HepG2 (cell line): Measurements from ENCODE around the gene LRRN4. TPM values are rescaled to one million over a fixed set of nuclear protein-coding genes. Genes with fewer than 3 reads are reported as not detected.

Experiments used
- ATM ChIP-seq: fragments of 450-650 bp; IDR thresholded peaks from 2 replicates; pipeline ENCODE4 v1.7.1; 2017; ENCODE audit warnings: mild to moderate bottlenecking, borderline replicate concordance
- ATRX ChIP-seq: sonication (generic); formaldehyde crosslinking; IDR thresholded peaks from 2 replicates; pipeline ENCODE4 v1.4.0; 2020; ENCODE audit warnings: missing genetic modification reagents, borderline replicate concordance
- DMTF1 ChIP-seq: sonication (generic); formaldehyde crosslinking; IDR thresholded peaks from 2 replicates; pipeline ENCODE4 v1.4.0; 2020; ENCODE audit warnings: mild to moderate bottlenecking, missing genetic modification reagents
- FOXP1 ChIP-seq, 2 experiments: fragments of 450-650 bp in 1 of 2; IDR thresholded peaks; 2 replicates each; pipeline ENCODE4 v1.6.1; 2017 to 2018; ENCODE audit warnings: antibody characterized with exemption in 1 of 2
- GABPB1 ChIP-seq: IDR thresholded peaks from 2 replicates; pipeline ENCODE4 v1.6.1; 2016; ENCODE audit warnings: mild to moderate bottlenecking, missing genetic modification reagents, moderate library complexity, missing compliant biosample characterization
- GATAD2A ChIP-seq: IDR thresholded peaks from 2 replicates; pipeline ENCODE4 v1.6.1; 2016
- GZF1 ChIP-seq: sonication (generic); formaldehyde crosslinking; IDR thresholded peaks from 2 replicates; pipeline ENCODE4 v1.5.1; 2020; ENCODE audit warnings: mild to moderate bottlenecking, missing genetic modification reagents
- KDM5A ChIP-seq: fragments of 200-600 bp; sonication (generic); IDR thresholded peaks from 2 replicates; pipeline ENCODE4 v1.7.0; 2018; ENCODE audit warnings: antibody characterized with exemption, mild to moderate bottlenecking, low read length, borderline replicate concordance
- KMT2B ChIP-seq: IDR thresholded peaks from 2 replicates; pipeline ENCODE4 v1.6.1; 2016; ENCODE audit warnings: missing genetic modification reagents, missing compliant biosample characterization
- LCORL ChIP-seq, 2 experiments: fragments of 450-650 bp in 1 of 2; sonication (generic) in 1 of 2; formaldehyde crosslinking in 1 of 2; IDR thresholded peaks; 2 replicates each; pipeline versions ENCODE4 v1.5.0 to v1.6.1; 2017 to 2020; ENCODE audit warnings: antibody characterized with exemption in 1 of 2, missing genetic modification reagents in 1 of 2
- MYC ChIP-seq: sonication (generic); formaldehyde crosslinking; IDR thresholded peaks from 2 replicates; pipeline ENCODE4 v1.9.0; 2021; ENCODE audit warnings: missing genetic modification reagents, borderline replicate concordance
- NFYB ChIP-seq: sonication (generic); formaldehyde crosslinking; IDR thresholded peaks from 2 replicates; pipeline ENCODE4 v1.4.0; 2020; ENCODE audit warnings: missing genetic modification reagents
- ONECUT2 ChIP-seq: sonication (generic); formaldehyde crosslinking; IDR thresholded peaks from 2 replicates; pipeline ENCODE4 v1.4.0; 2020; ENCODE audit warnings: missing genetic modification reagents
- POLR2G ChIP-seq: fragments of 200-400 bp; formaldehyde crosslinking; IDR thresholded peaks from 2 replicates; pipeline ENCODE4 v1.6.1; 2018; ENCODE audit warnings: mild to moderate bottlenecking, low read depth, low read length, moderate library complexity
- REL ChIP-seq: sonication (generic); formaldehyde crosslinking; conservative IDR thresholded peaks from 2 replicates; pipeline ENCODE4 v1.8.0; 2022; ENCODE audit warnings: mild to moderate bottlenecking, missing genetic modification reagents, moderate library complexity
- SIN3A ChIP-seq: IDR thresholded peaks from 2 replicates; pipeline ENCODE4 v1.6.1; 2011; ENCODE audit warnings: low read depth, mild to moderate bottlenecking, control low read depth, low read length, borderline replicate concordance
- SKI ChIP-seq: fragments of 450-650 bp; IDR thresholded peaks from one replicate; pipeline ENCODE4 v1.6.1; 2018; ENCODE audit warnings: mild to moderate bottlenecking; ENCODE audit not compliant: partially characterized antibody
- SMARCC2 ChIP-seq: fragments of 450-650 bp; IDR thresholded peaks from 2 replicates; pipeline ENCODE4 v1.6.1; 2017; ENCODE audit warnings: antibody characterized with exemption, mild to moderate bottlenecking
- SRSF4 ChIP-seq: fragments of 200-400 bp; formaldehyde crosslinking; IDR thresholded peaks from one replicate; pipeline ENCODE4 v1.6.1; 2018; ENCODE audit warnings: mild to moderate bottlenecking, low read depth, low read length, moderate library complexity; ENCODE audit not compliant: poor library complexity, severe bottlenecking
- STAG1 ChIP-seq: sonication (generic); formaldehyde crosslinking; IDR thresholded peaks from 2 replicates; pipeline ENCODE4 v1.4.0; 2020; ENCODE audit warnings: missing genetic modification reagents
- ZBTB3 ChIP-seq: sonication (generic); formaldehyde crosslinking; IDR thresholded peaks from 2 replicates; pipeline ENCODE4 v1.4.0; 2020; ENCODE audit warnings: low read depth, mild to moderate bottlenecking, moderate library complexity, missing genetic modification reagents, borderline replicate concordance
- ZFP90 ChIP-seq: sonication (generic); formaldehyde crosslinking; IDR thresholded peaks from 2 replicates; pipeline ENCODE4 v1.8.0; 2022; ENCODE audit warnings: missing genetic modification reagents, mild to moderate bottlenecking, inconsistent platforms, borderline replicate concordance
- ZMYM3 ChIP-seq: sonication (generic); formaldehyde crosslinking; IDR thresholded peaks from 2 replicates; pipeline ENCODE4 v1.5.1; 2020; ENCODE audit warnings: mild to moderate bottlenecking, missing genetic modification reagents
- ZNF331 ChIP-seq: sonication (generic); formaldehyde crosslinking; IDR thresholded peaks from 2 replicates; pipeline ENCODE4 v1.4.0; 2020; ENCODE audit warnings: missing genetic modification reagents
- ZNF543 ChIP-seq: sonication (generic); formaldehyde crosslinking; IDR thresholded peaks from 2 replicates; pipeline ENCODE4 v1.4.0; 2020; ENCODE audit warnings: mild to moderate bottlenecking, missing genetic modification reagents
- ZSCAN12 ChIP-seq: sonication (generic); formaldehyde crosslinking; IDR thresholded peaks from 2 replicates; pipeline ENCODE4 v1.9.0; 2021; ENCODE audit warnings: mild to moderate bottlenecking, missing genetic modification reagents
- polyA plus RNA-seq, 8 experiments: library from polyadenylated mRNA; depleted of rRNA in 3 of 8; stranded (reverse) in 7 of 8; unstranded in 1 of 8; fragments of >200 nt; fragmentation: Illumina TruSeq in 4 of 8; extraction: Trizol in 4 of 8; gene quantifications; 2 replicates each; pipeline versions ENCODE4 v1.2.1 to v1.2.3, GENCODE V29; 2011 to 2016; ENCODE audit warnings: low read depth in 4 of 8, missing spikeins in 1 of 8, mixed read lengths in 1 of 8; ENCODE audit not compliant: insufficient read depth in 1 of 8
- total RNA-seq, 5 experiments: library from RNA; depleted of rRNA; stranded (reverse); fragments of >200 nt; fragmentation: Illumina TruSeq; extraction: Trizol; gene quantifications; 2 replicates each; pipeline ENCODE4 v1.2.3, GENCODE V29; 2016; ENCODE audit warnings: low read depth in 1 of 5
- TF ChIP-seq, protein P1 (sequence below): sonication (generic); formaldehyde crosslinking; IDR thresholded peaks from 2 replicates; pipeline ENCODE4 v1.4.0; 2020; ENCODE audit warnings: missing genetic modification reagents, borderline replicate concordance
- TF ChIP-seq, protein P2 (sequence below): sonication (generic); formaldehyde crosslinking; IDR thresholded peaks from 2 replicates; pipeline ENCODE4 v1.8.1; 2023; ENCODE audit warnings: missing genetic modification reagents, mild to moderate bottlenecking, borderline replicate concordance

LRRN4 gene
- total and polyA plus RNA-seq, 2 of the 13 experiments (the other 11 are each of a cell fraction or from before 2014, with no cell fraction given): 0.15 to 0.20 TPM

DNA sequence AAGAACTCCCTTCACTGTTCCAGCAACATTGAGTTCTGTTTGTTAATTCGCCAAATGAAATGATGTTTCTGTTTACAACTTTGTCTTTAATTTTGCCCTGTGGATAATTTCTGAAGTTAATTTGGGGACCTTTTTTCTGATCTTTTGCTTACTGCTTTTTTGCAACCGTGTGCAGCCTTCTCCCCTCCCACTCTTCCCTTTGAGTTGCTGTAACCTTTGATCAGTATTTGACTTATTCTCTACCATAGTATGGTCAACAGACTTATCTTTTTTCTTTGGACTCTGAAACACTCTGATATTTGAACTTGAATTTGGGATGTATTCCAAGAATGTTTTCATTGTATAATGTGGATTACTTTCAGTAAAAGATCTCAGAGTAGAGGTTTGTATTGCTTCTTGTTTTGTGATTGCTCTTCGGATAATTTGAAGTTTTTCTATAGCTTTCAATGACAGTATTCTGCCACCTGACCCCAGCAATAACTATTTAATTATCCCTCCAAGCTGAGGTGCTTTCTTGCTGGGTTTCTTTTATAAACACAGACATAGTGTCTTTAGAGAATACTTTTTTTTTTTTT lies 46.2 kb downstream of the LRRN4 start (continued):
- TF ChIP-seq, protein P1, sequence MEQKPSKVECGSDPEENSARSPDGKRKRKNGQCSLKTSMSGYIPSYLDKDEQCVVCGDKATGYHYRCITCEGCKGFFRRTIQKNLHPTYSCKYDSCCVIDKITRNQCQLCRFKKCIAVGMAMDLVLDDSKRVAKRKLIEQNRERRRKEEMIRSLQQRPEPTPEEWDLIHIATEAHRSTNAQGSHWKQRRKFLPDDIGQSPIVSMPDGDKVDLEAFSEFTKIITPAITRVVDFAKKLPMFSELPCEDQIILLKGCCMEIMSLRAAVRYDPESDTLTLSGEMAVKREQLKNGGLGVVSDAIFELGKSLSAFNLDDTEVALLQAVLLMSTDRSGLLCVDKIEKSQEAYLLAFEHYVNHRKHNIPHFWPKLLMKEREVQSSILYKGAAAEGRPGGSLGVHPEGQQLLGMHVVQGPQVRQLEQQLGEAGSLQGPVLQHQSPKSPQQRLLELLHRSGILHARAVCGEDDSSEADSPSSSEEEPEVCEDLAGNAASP (CRISPR knock-in tag): peak; percentile 93
- TF ChIP-seq GZF1 (CRISPR knock-in tag) (no peak), STAG1 (CRISPR knock-in tag) (peak; percentile 7; the same call in 1 of the 2 replicates), ATRX (CRISPR knock-in tag) (no peak), GATAD2A (CRISPR knock-in tag) (peak; percentile 96), KMT2B (CRISPR knock-in tag) (peak; percentile 45; the same call in 1 of the 2 replicates), SKI (peak; percentile 100), ZNF331 (CRISPR knock-in tag) (peak; percentile 85), SIN3A (peak; percentile 54; the same call in 1 of the 2 replicates), ZNF543 (CRISPR knock-in tag) (peak; percentile 39; the same call in 1 of the 2 replicates), NFYB (CRISPR knock-in tag) (no peak), ATM (peak; percentile 99), LCORL (IDR thresholded peaks at IDR 0.05) (peak; percentile 95), LCORL (CRISPR knock-in tag; IDR thresholded peaks at IDR 0.05) (peak; percentile 68; the same call in 1 of the 2 replicates), ZFP90 (CRISPR knock-in tag) (peak; percentile 56; the same call in 1 of the 2 replicates), REL (CRISPR knock-in tag) (no peak), SRSF4 (no peak), POLR2G (peak; percentile 32; the same call in 1 of the 2 replicates), FOXP1 (IDR thresholded peaks at IDR 0.05) (0 out of 2 replicates have a peak, but pooled peaks have one; percentile 5), FOXP1 (CRISPR knock-in tag; IDR thresholded peaks at IDR 0.05) (peak; percentile 94), ONECUT2 (CRISPR knock-in tag) (0 out of 2 replicates have a peak, but pooled peaks have one; percentile 9), ZMYM3 (no peak), KDM5A (peak; percentile 84), SMARCC2 (peak; percentile 92; the same call in 1 of the 2 replicates), DMTF1 (CRISPR knock-in tag) (no peak), MYC (CRISPR knock-in tag) (no peak), GABPB1 (CRISPR knock-in tag) (0 out of 2 replicates have a peak, but pooled peaks have one; percentile 9), ZSCAN12 (no peak), ZBTB3 (CRISPR knock-in tag) (peak; percentile 68; the same call in 1 of the 2 replicates)
- TF ChIP-seq, protein P2, sequence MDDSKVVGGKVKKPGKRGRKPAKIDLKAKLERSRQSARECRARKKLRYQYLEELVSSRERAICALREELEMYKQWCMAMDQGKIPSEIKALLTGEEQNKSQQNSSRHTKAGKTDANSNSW: no peak
